ENCODE results near the gene MPHOSPH10. TPM values are rescaled to one million over a fixed set of nuclear protein-coding genes. Genes with fewer than 3 reads are reported as not detected.
"Not testable (repeated sequence)": the region's sequence is repeated elsewhere in the genome, so short reads cannot be mapped to it uniquely, and the experiment has no call there.

Gene MPHOSPH10
- total RNA-seq, 1 donor from 2014 or later, result 12.1 TPM

DNA sequence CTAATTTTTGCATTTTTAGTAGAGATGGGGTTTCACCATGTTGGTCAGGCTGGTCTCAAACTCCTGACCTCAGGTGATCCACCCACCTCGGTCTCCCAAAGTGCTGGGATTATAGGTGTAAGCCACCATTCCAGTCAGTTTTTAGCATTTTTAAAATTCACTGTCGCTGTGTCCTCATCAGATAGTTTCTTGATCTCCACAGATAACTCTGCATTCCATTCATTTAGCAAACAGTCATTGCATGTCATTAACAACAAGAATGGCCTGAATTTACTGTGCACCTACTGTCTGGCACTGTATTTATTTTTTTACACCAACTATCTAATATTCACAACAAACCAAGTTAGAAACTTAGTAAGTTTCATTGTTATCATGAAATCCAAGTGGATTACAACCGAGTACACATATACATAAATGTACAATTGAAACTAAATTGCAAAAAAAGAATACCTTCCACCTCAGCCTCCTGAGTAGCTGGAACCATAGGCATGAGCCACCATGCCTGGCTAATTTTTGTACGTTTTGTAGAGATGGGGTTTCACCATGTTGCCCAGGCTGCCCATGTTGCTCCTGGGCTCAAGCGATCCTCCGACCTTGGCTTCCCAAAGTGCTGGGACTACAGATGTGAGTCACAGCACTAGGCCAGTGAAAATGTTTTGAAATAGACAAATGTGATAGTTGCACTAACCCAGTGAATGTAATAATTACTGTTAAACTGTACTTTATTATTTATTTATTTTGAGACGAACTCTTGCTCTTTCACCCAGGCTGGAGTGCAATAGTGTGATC is 4.7 kb upstream of the MPHOSPH10 start:
- no peak overlapping the region for H3K4me3 ChIP-seq (ENCODE audit: low read depth, low read length)
- H3K27me3 ChIP-seq (ENCODE audit: control insufficient read depth, insufficient read depth, low read length), result no peaks in the 10 kb centered on the region
- H3K36me3 ChIP-seq (ENCODE audit: control insufficient read depth, insufficient read depth, low read length), result peaks cover 2% of the 10 kb centered on the region
- no peak for DNase-seq (ENCODE audit: low read depth)
- FAIRE-seq, result no peak
- TF ChIP-seq, protein P1, sequence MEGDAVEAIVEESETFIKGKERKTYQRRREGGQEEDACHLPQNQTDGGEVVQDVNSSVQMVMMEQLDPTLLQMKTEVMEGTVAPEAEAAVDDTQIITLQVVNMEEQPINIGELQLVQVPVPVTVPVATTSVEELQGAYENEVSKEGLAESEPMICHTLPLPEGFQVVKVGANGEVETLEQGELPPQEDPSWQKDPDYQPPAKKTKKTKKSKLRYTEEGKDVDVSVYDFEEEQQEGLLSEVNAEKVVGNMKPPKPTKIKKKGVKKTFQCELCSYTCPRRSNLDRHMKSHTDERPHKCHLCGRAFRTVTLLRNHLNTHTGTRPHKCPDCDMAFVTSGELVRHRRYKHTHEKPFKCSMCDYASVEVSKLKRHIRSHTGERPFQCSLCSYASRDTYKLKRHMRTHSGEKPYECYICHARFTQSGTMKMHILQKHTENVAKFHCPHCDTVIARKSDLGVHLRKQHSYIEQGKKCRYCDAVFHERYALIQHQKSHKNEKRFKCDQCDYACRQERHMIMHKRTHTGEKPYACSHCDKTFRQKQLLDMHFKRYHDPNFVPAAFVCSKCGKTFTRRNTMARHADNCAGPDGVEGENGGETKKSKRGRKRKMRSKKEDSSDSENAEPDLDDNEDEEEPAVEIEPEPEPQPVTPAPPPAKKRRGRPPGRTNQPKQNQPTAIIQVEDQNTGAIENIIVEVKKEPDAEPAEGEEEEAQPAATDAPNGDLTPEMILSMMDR (IDR thresholded peaks at IDR 0.05; ENCODE audit: insufficient read depth, low read length, severe bottlenecking), result no peak

DNA sequence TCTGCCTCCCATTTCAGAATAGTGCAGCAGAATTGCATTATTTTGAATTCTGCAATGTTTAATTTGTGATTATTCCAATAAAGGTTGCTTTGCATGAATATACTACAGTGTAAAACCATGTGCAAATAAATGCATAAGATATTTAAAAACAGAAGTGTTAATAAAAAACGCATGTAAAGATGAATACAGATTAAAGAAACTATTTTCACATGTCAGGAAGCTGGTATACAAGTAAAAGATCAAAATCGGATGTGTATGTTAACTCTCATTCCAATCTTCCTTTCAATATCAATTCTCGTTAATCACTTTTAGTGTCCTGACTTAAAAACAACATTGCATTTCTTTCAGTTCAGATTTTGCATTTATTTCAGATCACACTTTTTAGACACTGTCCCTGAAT is 3.5 kb upstream of the MPHOSPH10 start:
- H3K27me3 ChIP-seq (ENCODE audit: control insufficient read depth, insufficient read depth, low read length), result no peaks in the 10 kb centered on the region
- TF ChIP-seq, protein P1 (IDR thresholded peaks at IDR 0.05; ENCODE audit: insufficient read depth, low read length, severe bottlenecking), result no peak
- H3K36me3 ChIP-seq (ENCODE audit: control insufficient read depth, insufficient read depth, low read length), result no peaks in the 10 kb centered on the region
- DNase-seq (ENCODE audit: low read depth) (no peak), FAIRE-seq (no peak)
- no peak overlapping the region for H3K4me3 ChIP-seq (ENCODE audit: low read depth, low read length)

DNA sequence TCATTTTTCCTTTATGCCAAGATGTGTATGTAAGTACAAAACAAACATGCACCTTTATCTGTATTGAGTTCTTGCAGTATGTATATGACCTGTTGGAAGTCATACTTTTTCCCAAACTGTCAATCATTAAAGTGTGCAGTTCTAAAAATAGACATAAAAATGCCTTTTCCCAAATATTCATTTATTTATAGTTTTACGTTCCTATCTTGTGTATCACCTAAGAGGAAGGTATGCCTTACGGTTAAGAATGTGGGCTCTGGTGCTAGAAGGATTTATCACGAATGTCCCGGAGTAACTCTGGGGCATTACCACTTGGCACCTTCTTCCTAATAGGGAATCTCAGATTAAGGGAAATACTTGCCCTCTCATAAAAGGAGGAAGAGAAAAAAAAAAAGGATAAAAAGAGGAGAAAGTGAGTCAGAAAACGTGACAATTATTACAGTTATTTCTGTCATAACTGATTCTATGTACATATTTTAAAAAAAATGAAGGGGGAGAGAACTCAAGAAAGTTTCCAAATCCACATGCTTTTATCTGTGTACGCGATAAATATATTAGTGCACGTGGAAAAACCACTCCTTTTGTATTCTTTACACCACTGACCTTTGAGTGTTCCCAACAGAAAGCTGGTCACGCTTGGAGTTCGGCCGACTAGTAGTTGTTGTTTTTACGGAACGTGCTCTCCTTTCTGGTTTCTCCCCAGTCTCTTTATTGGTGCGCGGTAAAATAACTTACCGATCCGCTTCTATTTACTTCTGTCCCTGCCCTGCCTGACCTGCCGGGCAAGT is 1.1 kb upstream of the MPHOSPH10 start:
- peak; percentile 27 for DNase-seq (ENCODE audit: low read depth)
- no peak for FAIRE-seq
- TF ChIP-seq, protein P1 (IDR thresholded peaks at IDR 0.05; ENCODE audit: insufficient read depth, low read length, severe bottlenecking), result no peak
- Histone ChIP-seq H3K4me3 (ENCODE audit: low read depth, low read length) (peak overlapping the region; percentile 94), H3K36me3 (ENCODE audit: control insufficient read depth, insufficient read depth, low read length) (peaks cover 4% of the 10 kb centered on the region), H3K27me3 (ENCODE audit: control insufficient read depth, insufficient read depth, low read length) (no peaks in the 10 kb centered on the region)

DNA sequence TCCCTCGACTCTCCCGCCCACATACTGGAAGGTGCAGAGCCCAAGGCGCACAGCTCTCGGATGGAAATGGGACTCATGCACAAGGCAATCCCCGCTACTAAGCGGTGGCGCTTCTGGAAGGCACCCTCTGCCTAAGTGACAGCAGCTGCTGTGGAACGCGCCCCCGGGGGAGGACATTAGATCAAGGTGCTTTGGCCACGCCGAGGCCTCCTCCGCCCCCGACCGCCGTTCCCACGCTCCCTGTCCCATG is 607 bp upstream of the MPHOSPH10 start:
- H3K27me3 ChIP-seq (ENCODE audit: control insufficient read depth, insufficient read depth, low read length), result no peaks in the 10 kb centered on the region
- TF ChIP-seq, protein P1 (IDR thresholded peaks at IDR 0.05; ENCODE audit: insufficient read depth, low read length, severe bottlenecking), result no peak
- peak; percentile 84 for DNase-seq (ENCODE audit: low read depth)
- H3K4me3 ChIP-seq (ENCODE audit: low read depth, low read length), result peak overlapping the region; percentile 94
- no peak for FAIRE-seq
- H3K36me3 ChIP-seq (ENCODE audit: control insufficient read depth, insufficient read depth, low read length), result peaks cover 4% of the 10 kb centered on the region

DNA sequence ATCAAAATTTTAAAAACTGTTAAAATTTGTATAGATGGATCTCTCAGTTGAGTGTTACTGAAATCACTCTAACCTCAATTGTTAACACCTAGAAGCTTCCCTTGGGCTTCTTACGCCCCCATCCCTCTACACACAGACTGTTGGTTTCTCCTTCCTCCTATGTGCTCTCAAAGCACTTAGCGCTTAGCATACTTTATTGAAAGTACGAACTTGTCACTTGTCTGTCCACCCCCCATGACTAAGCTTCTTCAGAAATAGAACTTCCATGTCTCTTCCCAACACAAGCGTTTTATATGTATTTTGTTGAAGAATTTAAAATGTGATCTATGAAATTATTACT is 441 bp downstream of the MPHOSPH10 start:
- DNase-seq (ENCODE audit: low read depth) (peak; percentile 19), FAIRE-seq (no peak)
- TF ChIP-seq, protein P1 (IDR thresholded peaks at IDR 0.05; ENCODE audit: insufficient read depth, low read length, severe bottlenecking), result no peak
- no peaks in the 10 kb centered on the region for H3K27me3 ChIP-seq (ENCODE audit: control insufficient read depth, insufficient read depth, low read length)
- H3K36me3 ChIP-seq (ENCODE audit: control insufficient read depth, insufficient read depth, low read length), result peaks cover 6% of the 10 kb centered on the region
- H3K4me3 ChIP-seq (ENCODE audit: low read depth, low read length), result peak overlapping the region; percentile 94

DNA sequence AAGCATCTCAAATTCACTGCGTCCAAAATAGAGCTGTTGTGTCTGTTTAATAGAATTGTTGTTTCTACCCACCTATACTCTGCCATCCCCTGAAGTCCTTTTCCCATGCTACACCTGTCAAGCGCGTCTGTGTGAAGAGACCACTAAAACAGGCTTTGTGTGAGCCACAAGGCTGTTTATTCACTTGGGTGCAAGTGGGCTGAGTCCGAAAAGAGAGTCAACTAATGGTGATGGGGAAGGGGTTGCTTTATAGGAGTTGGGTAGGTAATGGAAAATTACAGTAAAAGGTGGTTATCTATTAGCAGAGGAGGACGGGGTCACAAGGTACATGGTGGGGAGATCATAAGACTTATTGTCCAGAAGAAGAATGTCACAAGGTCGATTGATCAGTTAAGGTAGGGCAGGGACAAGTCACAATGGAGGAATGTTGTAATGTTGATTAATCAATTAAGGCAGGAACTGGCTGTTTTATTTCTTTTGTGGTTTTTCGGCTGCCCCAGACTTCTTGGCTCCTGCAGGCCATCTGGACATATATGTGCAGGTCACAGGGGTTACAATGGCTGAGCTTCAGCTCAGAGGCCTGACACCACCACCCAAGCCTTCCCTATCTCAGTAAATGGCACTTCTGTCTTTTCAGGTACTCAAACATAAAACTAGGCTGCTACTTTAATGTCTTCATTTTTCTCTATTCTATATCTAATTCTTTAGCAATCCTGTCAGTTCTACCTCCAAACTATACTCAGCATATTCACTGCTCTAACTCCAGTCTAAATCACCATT is 1.1 kb downstream of the MPHOSPH10 start:
- H3K36me3 ChIP-seq (ENCODE audit: control insufficient read depth, insufficient read depth, low read length); DNase-seq (ENCODE audit: low read depth); FAIRE-seq; H3K27me3 ChIP-seq (ENCODE audit: control insufficient read depth, insufficient read depth, low read length): not testable (repeated sequence)
- peak overlapping the region; percentile 94 for H3K4me3 ChIP-seq (ENCODE audit: low read depth, low read length)
